Neuronal stem cell (in vitro differentiated cells): ENCODE data around the gene GLYR1.

ENCODE experiments used
- DNase-seq: peaks from one replicate; pipeline ENCODE4 v3.0.0-alpha.2; 2013; ENCODE audit warnings: low spot score
- H2AFZ ChIP-seq: one replicate; pipeline ENCODE4 v1.6.1; 2013; ENCODE audit warnings: mild to moderate bottlenecking, low read length, inconsistent platforms
- H2AK5ac ChIP-seq: 2 replicates; pipeline ENCODE4 v1.6.1; 2013; ENCODE audit warnings: low read depth, mild to moderate bottlenecking, inconsistent platforms, low read length, moderate library complexity, mixed read lengths
- H2BK120ac ChIP-seq: 2 replicates; pipeline ENCODE4 v1.6.1; 2013; ENCODE audit warnings: low read depth, mild to moderate bottlenecking, inconsistent platforms, low read length, moderate library complexity, mixed read lengths
- H2BK12ac ChIP-seq: one replicate; pipeline ENCODE4 v1.6.1; 2013; ENCODE audit warnings: low read length, inconsistent platforms
- H2BK15ac ChIP-seq: 2 replicates; pipeline ENCODE4 v1.6.1; 2013; ENCODE audit warnings: mild to moderate bottlenecking, low read length, inconsistent platforms, mixed read lengths
- H2BK5ac ChIP-seq: one replicate; pipeline ENCODE4 v1.6.1; 2013; ENCODE audit warnings: inconsistent platforms, mild to moderate bottlenecking, low read length, moderate library complexity
- H3K14ac ChIP-seq: one replicate; pipeline ENCODE4 v1.6.1; 2013; ENCODE audit warnings: low read length, inconsistent platforms
- H3K18ac ChIP-seq: 2 replicates; pipeline ENCODE4 v1.6.1; 2013; ENCODE audit warnings: low read length, inconsistent platforms
- H3K23ac ChIP-seq: 2 replicates; pipeline ENCODE4 v1.6.1; 2013; ENCODE audit warnings: low read depth, mild to moderate bottlenecking, mixed read lengths, low read length, inconsistent platforms; ENCODE audit not compliant: poor library complexity
- H3K27ac ChIP-seq: replicated peaks from 3 replicates; pipeline ENCODE4 v1.5.1; 2013; ENCODE audit warnings: low read length, inconsistent platforms
- H3K27me3 ChIP-seq, 3 experiments: 2 replicates each; pipeline ENCODE4 v1.6.1; 2013; ENCODE audit warnings: low read length in 3 of 3, mild to moderate bottlenecking in 2 of 3, inconsistent platforms in 1 of 3, low read depth in 1 of 3, mixed read lengths in 1 of 3, moderate library complexity in 1 of 3; ENCODE audit not compliant: control insufficient read depth in 3 of 3, insufficient read depth in 3 of 3
- H3K36me3 ChIP-seq, 2 donors: replicated peaks in 1 of 2; 2 replicates each; pipeline ENCODE4 v1.6.1; 2013; ENCODE audit warnings: low read length in 2 of 2; ENCODE audit not compliant: control insufficient read depth in 2 of 2, insufficient read depth in 2 of 2
- H3K4ac ChIP-seq: 2 replicates; pipeline ENCODE4 v1.6.1; 2013; ENCODE audit warnings: inconsistent platforms, mild to moderate bottlenecking, low read length, moderate library complexity
- H3K4me1 ChIP-seq, 2 donors: 1 replicate in 1 of 2; 2 replicates in 1 of 2; pipeline ENCODE4 v1.6.1; 2013; ENCODE audit warnings: low read length in 2 of 2, low read depth in 1 of 2; ENCODE audit not compliant: control insufficient read depth in 2 of 2, insufficient read depth in 1 of 2
- H3K4me2 ChIP-seq: one replicate; pipeline ENCODE4 v1.6.1; 2013; ENCODE audit warnings: mild to moderate bottlenecking, low read length, inconsistent platforms; ENCODE audit not compliant: insufficient read depth, poor library complexity, severe bottlenecking
- H3K4me3 ChIP-seq, 2 donors: 2 replicates each; pipeline ENCODE4 v1.5.1; 2013; ENCODE audit warnings: low read length in 2 of 2, mild to moderate bottlenecking in 2 of 2, inconsistent platforms in 1 of 2, moderate library complexity in 1 of 2
- H3K79me1 ChIP-seq: one replicate; pipeline ENCODE4 v1.6.1; 2013; ENCODE audit warnings: low read depth, mild to moderate bottlenecking, inconsistent platforms, low read length, moderate library complexity
- H3K9ac ChIP-seq: one replicate; pipeline ENCODE4 v1.6.1; 2013; ENCODE audit warnings: mild to moderate bottlenecking, low read depth, low read length, inconsistent platforms; ENCODE audit not compliant: poor library complexity
- H3K9me3 ChIP-seq, 2 donors: replicated peaks in 1 of 2; 2 replicates each; pipeline versions ENCODE3 to v1.6.1; 2013; ENCODE audit warnings: low read length in 2 of 2, mild to moderate bottlenecking in 2 of 2, inconsistent platforms in 1 of 2, low read depth in 1 of 2, mixed read lengths in 1 of 2, moderate library complexity in 1 of 2; ENCODE audit not compliant: control insufficient read depth in 2 of 2, insufficient read depth in 1 of 2
- H4K8ac ChIP-seq: one replicate; pipeline ENCODE4 v1.6.1; 2013; ENCODE audit warnings: low read depth, mild to moderate bottlenecking, inconsistent platforms, low read length, moderate library complexity
- H4K91ac ChIP-seq: one replicate; pipeline ENCODE4 v1.6.1; 2013; ENCODE audit warnings: low read length, low read depth, mild to moderate bottlenecking, inconsistent platforms; ENCODE audit not compliant: poor library complexity
- WGBS, 2 donors: extraction: QIAGEN DNeasy Blood & Tissue Kit; methylation state at CpG; one replicate each; pipeline ENCODE4 v1.1.7; 2013; ENCODE audit warnings: missing lambda C conversion rate in 2 of 2, mixed read lengths in 1 of 2; ENCODE audit not compliant: insufficient read length in 2 of 2, insufficient replicate concordance in 1 of 2; ENCODE audit errors: extremely low coverage in 2 of 2; 5-methylcytosine and 5-hydroxymethylcytosine counted together

The GLYR1 gene

DNA sequence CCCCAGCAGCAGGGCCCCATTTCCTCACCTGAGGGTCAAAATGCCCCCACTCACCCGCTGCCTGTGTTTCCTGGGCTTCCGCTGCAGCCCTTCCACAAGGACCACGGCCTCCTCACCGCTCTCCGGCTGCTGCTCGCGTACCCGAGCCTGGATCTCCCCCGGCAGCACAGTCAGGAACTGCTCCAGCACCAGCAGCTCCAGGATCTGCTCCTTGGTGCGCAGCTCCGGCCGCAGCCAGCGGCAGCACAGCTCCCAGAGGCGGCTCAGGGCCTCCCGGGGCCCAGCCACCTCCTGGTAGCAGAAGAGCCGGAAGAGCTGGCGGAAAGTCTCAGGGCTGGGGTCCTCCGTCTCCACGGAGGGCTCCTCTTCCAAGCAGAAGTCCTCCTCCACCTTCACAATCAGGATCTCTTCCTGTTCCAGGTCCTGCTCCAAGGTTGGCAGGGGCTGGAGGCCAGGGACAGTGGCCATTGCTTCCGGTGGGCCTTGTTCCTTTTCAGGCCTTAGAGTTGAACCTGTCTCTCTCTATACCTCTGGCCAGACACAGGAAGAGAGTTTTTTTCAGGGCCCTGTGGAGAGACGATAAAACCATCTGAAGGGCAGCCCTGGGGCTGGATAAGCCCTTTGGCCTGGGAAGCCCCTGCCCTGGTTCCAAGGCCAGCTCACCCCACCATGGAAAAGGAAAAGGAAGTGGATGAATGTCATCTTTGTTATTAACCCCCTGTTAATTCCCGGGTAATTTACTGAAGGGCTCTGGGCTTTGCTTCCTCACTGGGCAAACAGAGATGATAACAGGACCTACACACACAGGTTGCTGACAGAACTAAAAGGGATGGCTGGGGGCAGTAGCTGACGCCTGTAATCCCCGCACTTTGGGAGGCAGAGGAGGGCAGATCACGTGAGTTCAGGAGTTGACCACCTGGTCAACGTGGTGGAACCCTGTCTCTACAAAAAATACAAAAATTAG is 81.3 kb downstream of the GLYR1 start:
- Histone ChIP-seq H3K4me1 (peaks cover 4 to 6% of the 10 kb centered on the region in 2 donors), H3K9ac (no peak overlapping the region), H3K23ac (peak overlapping the region; percentile 13), H4K8ac (no peak overlapping the region), H2BK12ac (no peak overlapping the region), H2AK5ac (no peak overlapping the region), H2BK120ac (no peak overlapping the region), H3K4me2 (peak overlapping the region; percentile 67), H3K79me1 (peaks cover 4% of the 10 kb centered on the region), H3K27ac (no peak overlapping the region), H4K91ac (no peak overlapping the region), H3K18ac (no peak overlapping the region), H3K4me3 (peak overlapping the region; percentile 95 to 98), H2BK5ac (no peak overlapping the region), H3K36me3 (peaks cover 14 to 46% of the 10 kb centered on the region in 2 donors), H3K14ac (no peak overlapping the region), H2AFZ (no peak overlapping the region), H3K27me3 (no peaks in the 10 kb centered on the region), H3K9me3 (no peaks in the 10 kb centered on the region), H3K4ac (no peak overlapping the region), H2BK15ac (no peak overlapping the region)
- WGBS, 2 donors, result no CpG with 5 or more reads among the region's 26 CpGs
- DNase-seq, result no peak

DNA sequence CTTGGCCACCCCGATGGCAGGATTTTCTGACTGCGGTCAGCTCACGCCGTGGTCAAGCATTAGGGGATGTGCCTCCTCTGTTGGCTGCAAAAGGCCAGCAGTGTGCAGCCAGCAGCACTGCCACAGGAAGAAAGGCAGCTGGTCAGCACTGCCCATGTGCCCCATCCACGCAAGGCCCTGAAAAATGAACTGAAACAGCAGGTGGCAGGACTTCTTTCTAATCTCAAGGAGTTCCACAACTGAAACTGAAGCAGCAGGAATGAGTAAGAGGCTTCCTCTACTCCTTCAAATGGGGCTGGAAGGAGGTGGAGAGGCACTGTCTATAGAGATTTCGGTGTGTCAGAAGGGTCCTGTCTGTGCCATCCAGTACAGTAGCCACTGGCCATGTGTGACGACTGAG is 83.3 kb downstream of the GLYR1 start:
- Histone ChIP-seq H3K9ac (no peak overlapping the region), H3K4me3 (no peak overlapping the region), H3K14ac (no peak overlapping the region), H2BK5ac (no peak overlapping the region), H3K4me1 (peaks cover 2 to 6% of the 10 kb centered on the region in 2 donors), H3K18ac (no peak overlapping the region), H3K23ac (no peak overlapping the region), H4K8ac (no peak overlapping the region), H2BK15ac (no peak overlapping the region), H2AK5ac (no peak overlapping the region), H3K36me3 (peaks cover 28 to 66% of the 10 kb centered on the region in 2 donors), H2BK120ac (no peak overlapping the region), H3K27me3 (no peaks in the 10 kb centered on the region), H4K91ac (no peak overlapping the region), H3K27ac (no peak overlapping the region), H3K4me2 (no peak overlapping the region), H3K9me3 (peaks cover 0 to 2% of the 10 kb centered on the region in 2 donors), H2AFZ (no peak overlapping the region), H3K4ac (no peak overlapping the region), H3K79me1 (peaks cover 6% of the 10 kb centered on the region), H2BK12ac (no peak overlapping the region)
- no CpG with 5 or more reads among the region's 7 CpGs for WGBS, 2 donors
- DNase-seq, result no peak

DNA sequence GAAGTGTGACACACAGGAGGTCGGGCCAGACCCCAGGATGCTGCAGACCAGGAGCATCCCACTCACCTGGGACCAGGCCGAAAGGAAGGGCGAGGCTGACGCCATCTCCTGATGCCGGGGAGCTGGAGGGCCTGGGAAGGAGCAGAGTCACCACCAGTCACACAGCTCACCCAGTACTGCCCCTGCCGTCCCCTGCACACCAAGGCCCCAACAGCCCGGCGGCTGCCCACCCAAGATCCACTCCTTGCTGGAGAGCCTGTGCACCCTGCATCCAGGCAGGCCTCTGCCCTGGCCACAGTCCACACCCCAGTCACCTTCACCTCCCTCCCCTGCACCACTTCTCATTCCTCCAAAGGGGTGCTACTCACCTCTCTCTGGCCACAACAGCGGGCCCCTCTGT is 84.9 kb downstream of the GLYR1 start:
- Histone ChIP-seq H3K79me1 (peaks cover 6% of the 10 kb centered on the region), H3K4me1 (peaks cover 2 to 3% of the 10 kb centered on the region in 2 donors), H3K4me3 (no peak overlapping the region)

DNA sequence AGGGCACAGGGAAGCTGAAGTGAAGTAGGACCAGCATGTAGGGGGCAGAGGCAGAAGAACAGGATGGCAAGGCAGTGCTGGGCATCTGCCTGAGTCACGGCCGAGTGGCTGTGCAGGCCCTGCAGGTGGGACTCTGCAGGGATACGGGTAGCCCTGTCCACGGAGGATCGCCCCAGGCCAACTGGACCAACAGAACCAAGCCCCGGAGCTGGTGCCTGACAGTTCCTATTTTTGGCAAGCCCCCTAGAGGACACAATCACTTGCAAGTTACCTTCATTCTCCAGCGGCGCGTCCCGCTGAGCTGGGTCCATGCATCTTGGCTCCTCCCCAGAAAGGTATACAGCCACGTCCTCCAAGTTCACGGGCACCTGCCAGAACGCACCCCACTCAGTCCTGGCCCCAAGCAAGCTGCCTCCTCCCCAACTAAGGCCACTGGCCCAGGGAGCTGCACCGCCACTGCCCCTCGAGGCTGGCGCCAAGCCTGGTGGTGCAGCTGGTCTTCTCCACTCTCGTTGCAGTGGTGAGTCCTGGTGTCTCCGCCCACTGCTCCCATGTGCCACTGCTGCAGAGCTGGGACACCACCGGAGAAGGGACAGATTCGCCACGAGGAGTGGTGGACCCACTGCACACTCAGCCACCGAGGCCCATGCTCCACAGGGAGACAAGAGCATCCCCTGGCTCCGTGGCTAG is 86.7 kb downstream of the GLYR1 start:
- WGBS, 2 donors, result no CpG with 5 or more reads among the region's 23 CpGs
- Histone ChIP-seq H3K27me3 (no peaks in the 10 kb centered on the region), H3K4me3 (no peak overlapping the region), H2BK12ac (peak overlapping the region; percentile 58), H3K36me3 (peaks cover 36 to 89% of the 10 kb centered on the region in 2 donors), H3K9me3 (peaks cover 5 to 6% of the 10 kb centered on the region in 2 donors), H3K79me1 (peaks cover 6% of the 10 kb centered on the region), H4K91ac (no peak overlapping the region), H2BK5ac (peak overlapping the region; percentile 39), H3K18ac (no peak overlapping the region), H2AFZ (no peak overlapping the region), H3K4me2 (no peak overlapping the region), H3K4ac (no peak overlapping the region), H3K27ac (no peak overlapping the region), H4K8ac (no peak overlapping the region), H2BK120ac (no peak overlapping the region), H3K9ac (peak overlapping the region; percentile 70), H3K23ac (peak overlapping the region; percentile 65), H3K4me1 (no peaks in the 10 kb centered on the region), H3K14ac (peak overlapping the region; percentile 71), H2AK5ac (no peak overlapping the region), H2BK15ac (no peak overlapping the region)
- no peak for DNase-seq

More for the DNA sequence above, 84.9 kb downstream of the GLYR1 start:
- no peak overlapping the region for H2BK12ac ChIP-seq
- H2BK15ac ChIP-seq, result no peak overlapping the region
- no CpG with 5 or more reads among the region's 9 CpGs for WGBS, 2 donors
- no peak overlapping the region for H3K14ac ChIP-seq
- no peak overlapping the region for H2AFZ ChIP-seq
- no peak overlapping the region for H2BK120ac ChIP-seq
- no peaks in the 10 kb centered on the region for H3K27me3 ChIP-seq
- H3K36me3 ChIP-seq, result peaks cover 31 to 77% of the 10 kb centered on the region in 2 donors
- no peak overlapping the region for H3K18ac ChIP-seq
- H3K9me3 ChIP-seq, result peaks cover 0 to 2% of the 10 kb centered on the region in 2 donors
- no peak overlapping the region for H2BK5ac ChIP-seq
- no peak overlapping the region for H4K91ac ChIP-seq
- DNase-seq, result no peak
- no peak overlapping the region for H3K4me2 ChIP-seq
- H3K9ac ChIP-seq, result peak overlapping the region; percentile 3
- H2AK5ac ChIP-seq, result no peak overlapping the region
- H3K23ac ChIP-seq, result no peak overlapping the region
- H4K8ac ChIP-seq, result no peak overlapping the region
- H3K4ac ChIP-seq, result no peak overlapping the region
- H3K27ac ChIP-seq, result no peak overlapping the region
